ENCODE measurements around the gene CDCA8.

CDCA8 gene

DNA sequence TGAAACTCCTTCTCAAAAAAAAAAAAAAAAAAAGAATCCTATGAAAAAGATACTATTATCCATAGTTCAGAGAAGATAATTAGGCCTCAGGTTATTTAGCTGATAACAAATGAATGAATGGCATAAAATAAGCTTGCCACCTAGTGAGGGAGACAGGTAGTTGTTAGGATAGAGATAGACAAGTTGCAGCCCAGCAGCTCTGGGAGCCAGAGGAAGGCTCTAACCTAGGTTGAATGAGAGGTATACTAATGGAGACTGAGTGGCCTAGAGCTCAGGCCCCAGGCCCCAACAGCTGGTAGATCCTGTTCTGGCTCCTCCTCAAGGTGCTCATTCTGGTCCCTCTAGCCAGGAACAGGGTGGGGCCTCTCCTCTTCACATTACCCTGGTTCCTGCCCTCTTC lies 37.0 kb upstream of the CDCA8 start:
- TF ChIP-seq POLR2AphosphoS5 (IDR thresholded peaks at IDR 0.05; ENCODE audit: low read depth) (no peak), SPI1 (IDR thresholded peaks at IDR 0.05; ENCODE audit: borderline replicate concordance, low read depth) (no peak)
- TF ChIP-seq, protein P1, sequence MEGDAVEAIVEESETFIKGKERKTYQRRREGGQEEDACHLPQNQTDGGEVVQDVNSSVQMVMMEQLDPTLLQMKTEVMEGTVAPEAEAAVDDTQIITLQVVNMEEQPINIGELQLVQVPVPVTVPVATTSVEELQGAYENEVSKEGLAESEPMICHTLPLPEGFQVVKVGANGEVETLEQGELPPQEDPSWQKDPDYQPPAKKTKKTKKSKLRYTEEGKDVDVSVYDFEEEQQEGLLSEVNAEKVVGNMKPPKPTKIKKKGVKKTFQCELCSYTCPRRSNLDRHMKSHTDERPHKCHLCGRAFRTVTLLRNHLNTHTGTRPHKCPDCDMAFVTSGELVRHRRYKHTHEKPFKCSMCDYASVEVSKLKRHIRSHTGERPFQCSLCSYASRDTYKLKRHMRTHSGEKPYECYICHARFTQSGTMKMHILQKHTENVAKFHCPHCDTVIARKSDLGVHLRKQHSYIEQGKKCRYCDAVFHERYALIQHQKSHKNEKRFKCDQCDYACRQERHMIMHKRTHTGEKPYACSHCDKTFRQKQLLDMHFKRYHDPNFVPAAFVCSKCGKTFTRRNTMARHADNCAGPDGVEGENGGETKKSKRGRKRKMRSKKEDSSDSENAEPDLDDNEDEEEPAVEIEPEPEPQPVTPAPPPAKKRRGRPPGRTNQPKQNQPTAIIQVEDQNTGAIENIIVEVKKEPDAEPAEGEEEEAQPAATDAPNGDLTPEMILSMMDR (IDR thresholded peaks at IDR 0.05; ENCODE audit: insufficient read depth, low read length): no peak
- TF ChIP-seq, protein P2, sequence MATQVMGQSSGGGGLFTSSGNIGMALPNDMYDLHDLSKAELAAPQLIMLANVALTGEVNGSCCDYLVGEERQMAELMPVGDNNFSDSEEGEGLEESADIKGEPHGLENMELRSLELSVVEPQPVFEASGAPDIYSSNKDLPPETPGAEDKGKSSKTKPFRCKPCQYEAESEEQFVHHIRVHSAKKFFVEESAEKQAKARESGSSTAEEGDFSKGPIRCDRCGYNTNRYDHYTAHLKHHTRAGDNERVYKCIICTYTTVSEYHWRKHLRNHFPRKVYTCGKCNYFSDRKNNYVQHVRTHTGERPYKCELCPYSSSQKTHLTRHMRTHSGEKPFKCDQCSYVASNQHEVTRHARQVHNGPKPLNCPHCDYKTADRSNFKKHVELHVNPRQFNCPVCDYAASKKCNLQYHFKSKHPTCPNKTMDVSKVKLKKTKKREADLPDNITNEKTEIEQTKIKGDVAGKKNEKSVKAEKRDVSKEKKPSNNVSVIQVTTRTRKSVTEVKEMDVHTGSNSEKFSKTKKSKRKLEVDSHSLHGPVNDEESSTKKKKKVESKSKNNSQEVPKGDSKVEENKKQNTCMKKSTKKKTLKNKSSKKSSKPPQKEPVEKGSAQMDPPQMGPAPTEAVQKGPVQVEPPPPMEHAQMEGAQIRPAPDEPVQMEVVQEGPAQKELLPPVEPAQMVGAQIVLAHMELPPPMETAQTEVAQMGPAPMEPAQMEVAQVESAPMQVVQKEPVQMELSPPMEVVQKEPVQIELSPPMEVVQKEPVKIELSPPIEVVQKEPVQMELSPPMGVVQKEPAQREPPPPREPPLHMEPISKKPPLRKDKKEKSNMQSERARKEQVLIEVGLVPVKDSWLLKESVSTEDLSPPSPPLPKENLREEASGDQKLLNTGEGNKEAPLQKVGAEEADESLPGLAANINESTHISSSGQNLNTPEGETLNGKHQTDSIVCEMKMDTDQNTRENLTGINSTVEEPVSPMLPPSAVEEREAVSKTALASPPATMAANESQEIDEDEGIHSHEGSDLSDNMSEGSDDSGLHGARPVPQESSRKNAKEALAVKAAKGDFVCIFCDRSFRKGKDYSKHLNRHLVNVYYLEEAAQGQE (IDR thresholded peaks at IDR 0.05; ENCODE audit: insufficient replicate concordance, low read depth): no peak
- H3K27ac ChIP-seq (replicated peaks): no peak overlapping the region
- H3K27me3 ChIP-seq (ENCODE audit: insufficient read depth, poor library complexity, severe bottlenecking): no peaks in the 10 kb centered on the region
- no peak for DNase-seq (ENCODE audit: low read depth in 1 of 2, low spot score in 1 of 2)
- no peak overlapping the region for H3K4me3 ChIP-seq (replicated peaks; ENCODE audit: insufficient read depth, low read length)

DNA sequence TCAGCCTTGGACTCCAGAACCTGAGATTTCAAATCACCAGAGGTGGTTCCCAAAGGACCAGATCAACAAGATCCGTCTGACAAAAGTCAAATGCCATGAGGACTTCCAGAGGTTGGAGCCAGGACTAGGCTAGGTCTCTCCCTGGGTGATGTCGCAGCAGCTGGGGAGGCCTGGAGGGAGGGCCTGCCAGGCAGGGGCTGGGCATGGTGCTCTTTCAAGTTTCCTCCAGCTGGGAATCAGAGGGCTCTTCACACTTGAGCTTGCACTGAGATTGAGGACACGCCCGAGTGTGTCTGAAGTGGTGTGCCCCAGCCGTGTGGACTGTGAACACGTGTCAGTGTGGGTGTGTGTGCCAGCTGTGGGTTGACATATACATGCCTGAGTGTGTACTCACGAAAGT lies 36.3 kb upstream of the CDCA8 start:
- DNase-seq (ENCODE audit: low read depth in 1 of 2, low spot score in 1 of 2): no peak
- no peaks in the 10 kb centered on the region for H3K27me3 ChIP-seq (ENCODE audit: insufficient read depth, poor library complexity, severe bottlenecking)
- TF ChIP-seq SPI1 (IDR thresholded peaks at IDR 0.05; ENCODE audit: borderline replicate concordance, low read depth) (no peak), POLR2AphosphoS5 (IDR thresholded peaks at IDR 0.05; ENCODE audit: low read depth) (no peak)
- H3K4me3 ChIP-seq (replicated peaks; ENCODE audit: insufficient read depth, low read length): no peak overlapping the region
- H3K27ac ChIP-seq (replicated peaks): no peak overlapping the region

DNA sequence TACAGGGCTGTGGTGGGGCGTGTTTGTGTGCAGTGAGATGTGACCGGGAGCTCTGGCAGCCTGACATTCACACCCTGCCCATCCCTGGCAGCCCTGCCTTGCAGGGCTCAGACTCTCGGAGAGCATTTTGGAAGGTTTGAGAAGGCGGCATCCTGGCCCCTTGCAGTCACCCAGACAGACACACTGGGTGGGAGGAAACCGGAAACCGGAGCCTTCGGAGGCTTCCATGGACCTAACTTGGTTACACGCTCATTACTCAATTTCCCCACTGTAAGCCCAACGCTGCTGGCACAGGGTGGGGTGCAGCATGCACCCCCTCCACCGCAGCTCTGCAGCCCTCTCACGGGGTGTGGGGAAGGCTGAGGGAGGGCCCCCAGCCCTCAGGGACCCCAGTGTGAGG lies 35.4 kb upstream of the CDCA8 start:
- TF ChIP-seq POLR2AphosphoS5 (IDR thresholded peaks at IDR 0.05; ENCODE audit: low read depth) (no peak), GABPA (IDR thresholded peaks at IDR 0.05; ENCODE audit: low read depth) (no peak), SPI1 (IDR thresholded peaks at IDR 0.05; ENCODE audit: borderline replicate concordance, low read depth) (no peak)
- TF ChIP-seq, protein P1 (IDR thresholded peaks at IDR 0.05; ENCODE audit: insufficient read depth, low read length): no peak
- TF ChIP-seq, protein P2 (IDR thresholded peaks at IDR 0.05; ENCODE audit: insufficient replicate concordance, low read depth): no peak
- Histone ChIP-seq H3K27ac (replicated peaks) (no peak overlapping the region), H3K4me3 (replicated peaks; ENCODE audit: insufficient read depth, low read length) (no peak overlapping the region), H3K27me3 (ENCODE audit: insufficient read depth, poor library complexity, severe bottlenecking) (no peaks in the 10 kb centered on the region)
- no peak for DNase-seq (ENCODE audit: low read depth in 1 of 2, low spot score in 1 of 2)

DNA sequence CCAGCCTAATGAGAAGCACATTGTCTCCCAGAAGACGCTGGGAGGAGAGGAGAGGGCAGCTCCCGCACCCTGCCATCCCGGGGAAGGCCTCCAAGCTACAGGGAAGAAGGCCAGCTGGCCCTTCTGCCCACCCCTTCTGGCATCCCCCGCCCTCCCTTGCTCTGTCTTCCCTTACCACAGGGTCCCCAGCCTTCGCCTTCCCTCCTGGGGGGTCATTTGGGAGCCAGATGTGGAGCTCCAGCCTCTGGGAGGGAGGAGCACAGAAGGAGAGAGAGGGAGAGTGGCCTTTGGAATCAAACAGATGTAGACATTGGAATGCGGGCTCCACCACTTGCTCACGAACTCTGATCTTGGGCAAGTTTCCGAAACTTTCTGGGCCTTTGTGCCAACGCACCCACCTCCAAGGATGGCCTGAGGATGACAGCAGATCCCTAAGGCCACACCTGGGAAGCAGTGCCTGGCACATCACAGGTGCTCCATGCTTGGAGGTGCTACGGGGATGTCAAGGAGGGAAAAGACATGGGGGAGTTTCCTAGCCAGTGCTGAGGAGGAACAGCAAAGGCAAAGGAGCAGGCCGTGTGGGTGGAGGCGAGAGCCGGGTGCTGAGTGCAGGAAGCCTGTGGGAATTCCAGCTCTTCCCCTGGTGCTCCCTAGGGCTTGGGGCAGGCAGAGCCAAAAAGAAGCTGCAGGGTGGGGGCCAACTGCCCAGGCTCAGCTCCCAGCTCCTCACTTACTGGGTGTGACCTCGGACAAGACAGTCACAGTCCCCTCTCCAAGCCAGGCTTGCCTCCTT lies 34.5 kb upstream of the CDCA8 start:
- TF ChIP-seq GABPA (IDR thresholded peaks at IDR 0.05; ENCODE audit: low read depth): no peak
- Histone ChIP-seq H3K27me3 (ENCODE audit: insufficient read depth, poor library complexity, severe bottlenecking) (no peaks in the 10 kb centered on the region), H3K4me3 (replicated peaks; ENCODE audit: insufficient read depth, low read length) (no peak overlapping the region), H3K27ac (replicated peaks) (no peak overlapping the region)
- no peak for DNase-seq (ENCODE audit: low read depth in 1 of 2, low spot score in 1 of 2)

DNA sequence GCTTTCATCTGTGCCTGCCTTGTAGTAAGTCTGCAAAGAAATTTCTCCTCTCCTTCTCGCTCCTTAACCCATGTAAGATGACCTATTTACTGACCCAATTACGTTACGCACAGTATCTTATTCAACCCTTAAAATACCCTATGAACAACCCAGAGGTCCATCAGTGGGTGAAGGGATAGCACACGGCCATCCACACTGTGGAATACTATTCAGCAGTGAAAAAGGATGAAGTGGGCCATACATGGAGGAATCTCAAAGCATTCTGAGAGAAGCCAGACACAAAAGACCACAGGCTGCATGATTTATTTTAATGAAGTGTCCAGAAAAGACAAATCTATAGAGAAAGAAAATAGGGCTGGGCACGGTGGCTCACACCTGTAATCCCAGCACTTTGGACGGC lies 33.8 kb upstream of the CDCA8 start:
- TF ChIP-seq SPI1 (IDR thresholded peaks at IDR 0.05; ENCODE audit: borderline replicate concordance, low read depth): no peak
- TF ChIP-seq, protein P2 (IDR thresholded peaks at IDR 0.05; ENCODE audit: insufficient replicate concordance, low read depth): no peak
- TF ChIP-seq POLR2AphosphoS5 (IDR thresholded peaks at IDR 0.05; ENCODE audit: low read depth): no peak
- Histone ChIP-seq H3K27me3 (ENCODE audit: insufficient read depth, poor library complexity, severe bottlenecking) (no peaks in the 10 kb centered on the region), H3K4me3 (replicated peaks; ENCODE audit: insufficient read depth, low read length) (no peak overlapping the region), H3K27ac (replicated peaks) (no peak overlapping the region)
- no peak for DNase-seq (ENCODE audit: low read depth in 1 of 2, low spot score in 1 of 2)

Data from HL-60 (cell line).